A673 (cell line): ENCODE results near the gene SLC22A23.

ENCODE experiments used
- EZH2 ChIP-seq: fragments of 200-600 bp; sonication (generic); IDR thresholded peaks from 2 replicates; pipeline ENCODE4 v1.6.1; 2017; ENCODE audit warnings: borderline replicate concordance, low read depth, mild to moderate bottlenecking, mixed read lengths, antibody characterized with exemption, low read length; ENCODE audit not compliant: poor library complexity, severe bottlenecking
- TF ChIP-seq, protein P1 (sequence below): fragments of 300-800, 200-600 bp; sonication (generic); conservative IDR thresholded peaks from 2 replicates; pipeline ENCODE4 v1.5.1; 2017; ENCODE audit warnings: low read depth, mild to moderate bottlenecking, antibody characterized with exemption, low read length, moderate library complexity, mixed read lengths

DNA sequence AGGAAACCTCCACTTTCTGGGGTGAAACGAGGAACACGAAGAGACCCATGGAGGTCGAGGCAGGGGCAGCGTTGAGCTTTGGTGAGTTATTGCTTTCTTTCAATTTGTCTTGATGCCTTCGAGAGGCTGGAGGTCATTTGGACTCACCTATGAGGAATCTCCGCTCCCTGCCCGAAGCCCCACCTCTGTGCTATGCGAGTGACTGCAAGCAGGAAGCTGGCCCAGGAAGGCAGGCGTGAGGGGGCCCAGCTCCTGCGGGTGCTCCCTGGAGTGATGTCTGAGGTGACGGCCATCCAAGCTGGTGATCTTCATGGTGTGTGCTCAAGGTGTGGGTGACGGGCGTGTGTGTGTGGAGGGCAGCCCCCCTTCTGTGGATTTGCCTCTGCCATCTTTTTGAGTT, 185.1 kb downstream of the SLC22A23 start:
- TF ChIP-seq, protein P1, sequence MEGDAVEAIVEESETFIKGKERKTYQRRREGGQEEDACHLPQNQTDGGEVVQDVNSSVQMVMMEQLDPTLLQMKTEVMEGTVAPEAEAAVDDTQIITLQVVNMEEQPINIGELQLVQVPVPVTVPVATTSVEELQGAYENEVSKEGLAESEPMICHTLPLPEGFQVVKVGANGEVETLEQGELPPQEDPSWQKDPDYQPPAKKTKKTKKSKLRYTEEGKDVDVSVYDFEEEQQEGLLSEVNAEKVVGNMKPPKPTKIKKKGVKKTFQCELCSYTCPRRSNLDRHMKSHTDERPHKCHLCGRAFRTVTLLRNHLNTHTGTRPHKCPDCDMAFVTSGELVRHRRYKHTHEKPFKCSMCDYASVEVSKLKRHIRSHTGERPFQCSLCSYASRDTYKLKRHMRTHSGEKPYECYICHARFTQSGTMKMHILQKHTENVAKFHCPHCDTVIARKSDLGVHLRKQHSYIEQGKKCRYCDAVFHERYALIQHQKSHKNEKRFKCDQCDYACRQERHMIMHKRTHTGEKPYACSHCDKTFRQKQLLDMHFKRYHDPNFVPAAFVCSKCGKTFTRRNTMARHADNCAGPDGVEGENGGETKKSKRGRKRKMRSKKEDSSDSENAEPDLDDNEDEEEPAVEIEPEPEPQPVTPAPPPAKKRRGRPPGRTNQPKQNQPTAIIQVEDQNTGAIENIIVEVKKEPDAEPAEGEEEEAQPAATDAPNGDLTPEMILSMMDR: no peak
- no peak for TF ChIP-seq EZH2
